HFF-Myc (cell line): ENCODE data around the gene FCAMR.

Experiments
- DNase-seq: peaks from one replicate; pipeline ENCODE4 v3.0.0-alpha.2; 2011; ENCODE audit warnings: low read depth; ENCODE audit errors: extremely low read depth
- H3K4me3 ChIP-seq: replicated peaks from 2 replicates; pipeline ENCODE4 v1.5.1; 2011; ENCODE audit warnings: low read depth, mild to moderate bottlenecking, control low read depth, low read length
- CTCF ChIP-seq: IDR thresholded peaks from 2 replicates; pipeline ENCODE4 v1.5.1; 2012; ENCODE audit warnings: mild to moderate bottlenecking, low read depth, low read length, control low read depth; ENCODE audit errors: missing control alignments

The FCAMR gene

DNA sequence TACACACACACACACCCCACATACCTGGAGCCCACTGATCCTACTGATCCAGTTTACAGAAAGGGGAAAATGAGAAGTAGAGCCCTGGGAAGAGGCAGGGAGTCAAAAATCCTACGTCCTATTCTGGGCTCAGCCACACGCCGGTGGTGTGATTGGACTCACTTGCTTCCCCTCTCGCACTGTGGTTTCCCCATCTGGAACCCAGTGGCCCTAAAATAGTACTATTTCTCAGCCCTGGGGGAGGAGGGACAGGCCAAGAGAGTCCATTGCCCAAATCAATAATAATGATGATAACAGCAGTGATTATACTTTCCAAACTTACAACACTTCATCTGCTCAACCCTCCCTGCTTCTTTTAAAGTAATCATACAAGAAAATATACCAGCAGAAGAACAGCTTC lies 21.1 kb downstream of the FCAMR start:
- TF ChIP-seq CTCF, result no peak

GRCh38 chr1:206947255-206947654 lies 23.0 kb downstream of the FCAMR start:
- TF ChIP-seq CTCF, result no peak
- H3K4me3 ChIP-seq, result no peak overlapping the region
- no peak for DNase-seq

More for the DNA sequence above, 21.1 kb downstream of the FCAMR start:
- no peak for DNase-seq
- H3K4me3 ChIP-seq, result no peak overlapping the region

- DNase-seq, result no peak
- H3K4me3 ChIP-seq, result no peak within 1 kb of the TSS
- no peak for TF ChIP-seq CTCF
Measured at GRCh38 chr1:206946261-206946660, 24.0 kb downstream of the FCAMR start, which contains the start of gene PIGR. PIGR (minus strand) TSS chr1:206946466; CDS start chr1:206940531, 5,935 bp downstream.

GRCh38 chr1:206945779-206946178 lies 24.5 kb downstream of the FCAMR start:
- no peak overlapping the region for H3K4me3 ChIP-seq
- TF ChIP-seq CTCF, result no peak

DNA sequence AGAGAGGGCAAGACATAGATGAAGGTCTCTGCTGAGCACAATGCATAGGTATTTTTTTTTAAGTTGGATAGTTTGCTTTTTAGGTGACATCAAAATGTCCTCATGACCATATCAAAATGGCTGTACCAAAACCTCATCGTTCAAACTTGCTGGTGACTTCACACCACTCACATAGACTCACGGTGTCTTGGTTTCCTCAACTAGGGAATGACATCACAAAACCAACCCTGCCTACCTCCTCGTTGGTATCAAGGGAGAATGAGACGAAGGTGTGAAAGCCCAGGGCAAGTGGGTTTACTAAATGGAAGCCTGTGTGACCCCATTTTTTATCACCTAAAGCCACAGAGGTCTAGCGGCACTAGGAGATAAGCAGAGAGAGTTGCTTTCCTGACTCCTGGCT lies 25.6 kb downstream of the FCAMR start:
- no peak for DNase-seq
- no peak overlapping the region for H3K4me3 ChIP-seq
- no peak for TF ChIP-seq CTCF

More at GRCh38 chr1:206945779-206946178, 24.5 kb downstream of the FCAMR start:
- DNase-seq, result no peak

DNA sequence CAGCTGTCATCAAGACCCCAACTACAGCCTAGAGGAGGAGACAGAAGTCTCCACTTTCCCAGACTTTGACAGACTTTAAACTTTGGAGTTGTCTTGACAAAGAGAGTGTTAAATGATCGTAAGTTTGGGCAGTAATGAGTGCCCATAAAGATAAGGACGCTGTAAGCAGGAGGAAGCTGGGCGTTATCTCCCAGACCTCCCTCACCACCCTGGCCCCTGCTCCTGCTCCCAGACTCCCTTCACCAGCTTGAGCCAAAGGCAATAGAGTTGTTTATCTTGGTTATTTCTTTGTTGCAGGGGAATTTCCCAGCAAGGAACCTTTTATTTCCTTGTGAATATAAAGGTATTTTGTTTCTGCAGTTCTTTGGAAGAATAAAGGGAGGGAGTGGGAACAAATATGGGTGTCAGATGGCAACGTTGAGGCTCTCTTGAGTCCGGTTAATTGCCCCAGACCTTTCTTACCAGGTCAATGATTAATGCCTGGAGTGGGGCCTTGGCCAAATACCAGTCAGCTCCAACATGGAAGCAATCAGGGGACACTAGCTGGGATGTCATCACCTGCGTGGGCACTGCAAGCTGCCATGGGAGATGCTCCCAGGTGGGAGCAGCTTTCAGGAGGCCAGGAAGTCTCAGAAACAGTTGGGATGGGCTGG lies 28.4 kb downstream of the FCAMR start:
- H3K4me3 ChIP-seq, result no peak overlapping the region
- DNase-seq, result no peak
- no peak for TF ChIP-seq CTCF

GRCh38 chr1:206940588-206940936 lies 29.7 kb downstream of the FCAMR start:
- no peak for TF ChIP-seq CTCF
- no peak for DNase-seq
- no peak overlapping the region for H3K4me3 ChIP-seq
